Measurements from ENCODE around the gene NHEJ1. TPM values are rescaled to one million over a fixed set of nuclear protein-coding genes. Genes with fewer than 3 reads are reported as not detected.

The NHEJ1 gene
- polyA plus RNA-seq, 3 donors = 12.6 to 20.9 (median 20.3) TPM

- H3K4me1 ChIP-seq (ENCODE audit: control insufficient read depth in 1 of 2, insufficient read depth in 2 of 2, low read length in 2 of 2) = peaks cover 34 to 36% of the 10 kb centered on the region in 2 donors
- no peaks in the 10 kb centered on the region for H4K20me1 ChIP-seq (ENCODE audit: insufficient read depth, low read length)
- no peak overlapping the region for H2AFZ ChIP-seq (ENCODE audit: insufficient read depth, low read depth, low read length, poor library complexity, severe bottlenecking)
- WGBS (ENCODE audit: insufficient coverage) = 93% methylated on average over 3 of the region's 4 CpGs
- no peak overlapping the region for H3K4me2 ChIP-seq (replicated peaks; ENCODE audit: extremely low read depth, low read length, poor library complexity, severe bottlenecking)
- H3K27me3 ChIP-seq (ENCODE audit: control insufficient read depth in 2 of 2, insufficient read depth in 2 of 2, low read length in 2 of 2) = no peaks in the 10 kb centered on the region
- Mint-ChIP-seq H3K4me1 (peaks cover 40% of the 10 kb centered on the region), H3K9me3 (no peaks in the 10 kb centered on the region), H3K4me3 (no peak overlapping the region), H3K27ac (no peak overlapping the region), H3K27me3 (ENCODE audit: low read depth in 3 of 3) (peaks cover 0 to 1% (median 0%) of the 10 kb centered on the region in 3 donors), H3K36me3 (peaks cover 16 to 23% of the 10 kb centered on the region in 2 donors)
- no peaks in the 10 kb centered on the region for H3K79me2 ChIP-seq (ENCODE audit: insufficient read depth, low read length)
- H3K4me3 ChIP-seq (replicated peaks in 1 of 3; ENCODE audit: low read depth in 2 of 3, low read length in 3 of 3) = no peak overlapping the region
- no peak overlapping the region for H3K9ac ChIP-seq (ENCODE audit: insufficient read depth, low read length, poor library complexity, severe bottlenecking)
- no peak overlapping the region for H3K27ac ChIP-seq (ENCODE audit: low read depth in 1 of 2, low read length in 2 of 2)
- H3K36me3 ChIP-seq (replicated peaks in 1 of 2; ENCODE audit: control insufficient read depth in 1 of 2, insufficient read depth in 2 of 2, low read length in 2 of 2) = peaks cover 0 to 13% of the 10 kb centered on the region in 2 donors
- intact Hi-C loops (cut with micrococcal nuclease) = no loop called here
- no peak for TF ChIP-seq CTCF (IDR thresholded peaks at IDR 0.05)
- H3K9me3 ChIP-seq (replicated peaks in 1 of 2; ENCODE audit: control insufficient read depth in 1 of 2, insufficient read depth in 1 of 2, low read length in 2 of 2) = no peaks in the 10 kb centered on the region
- no peak for DNase-seq
Observed at GRCh38 chr2:219089330-219089729, 71.3 kb downstream of the NHEJ1 start.

GRCh38 chr2:219087848-219088247 is 72.8 kb downstream of the NHEJ1 start:
- TF ChIP-seq CTCF (IDR thresholded peaks at IDR 0.05) = no peak
- Mint-ChIP-seq H3K36me3 (peaks cover 5 to 12% of the 10 kb centered on the region in 2 donors), H3K27ac (no peak overlapping the region), H3K4me1 (peaks cover 40% of the 10 kb centered on the region), H3K4me3 (no peak overlapping the region), H3K27me3 (ENCODE audit: low read depth in 3 of 3) (peaks cover 0 to 1% (median 0%) of the 10 kb centered on the region in 3 donors), H3K9me3 (no peaks in the 10 kb centered on the region)
- Histone ChIP-seq H2AFZ (ENCODE audit: insufficient read depth, low read depth, low read length, poor library complexity, severe bottlenecking) (no peak overlapping the region), H3K27ac (ENCODE audit: low read depth in 1 of 2, low read length in 2 of 2) (no peak overlapping the region), H3K4me1 (ENCODE audit: control insufficient read depth in 1 of 2, insufficient read depth in 2 of 2, low read length in 2 of 2) (peaks cover 35 to 38% of the 10 kb centered on the region in 2 donors), H3K9ac (ENCODE audit: insufficient read depth, low read length, poor library complexity, severe bottlenecking) (no peak overlapping the region), H3K9me3 (replicated peaks in 1 of 2; ENCODE audit: control insufficient read depth in 1 of 2, insufficient read depth in 1 of 2, low read length in 2 of 2) (no peaks in the 10 kb centered on the region), H4K20me1 (ENCODE audit: insufficient read depth, low read length) (no peaks in the 10 kb centered on the region), H3K27me3 (ENCODE audit: control insufficient read depth in 2 of 2, insufficient read depth in 2 of 2, low read length in 2 of 2) (no peaks in the 10 kb centered on the region), H3K4me3 (replicated peaks in 1 of 3; ENCODE audit: low read depth in 2 of 3, low read length in 3 of 3) (no peak overlapping the region), H3K4me2 (replicated peaks; ENCODE audit: extremely low read depth, low read length, poor library complexity, severe bottlenecking) (no peak overlapping the region), H3K79me2 (ENCODE audit: insufficient read depth, low read length) (no peaks in the 10 kb centered on the region), H3K36me3 (replicated peaks in 1 of 2; ENCODE audit: control insufficient read depth in 1 of 2, insufficient read depth in 2 of 2, low read length in 2 of 2) (peaks cover 0 to 1% of the 10 kb centered on the region in 2 donors)
- intact Hi-C loops (cut with micrococcal nuclease) = no loop called here
- DNase-seq = no peak
- no CpG with 5 or more reads among the region's 1 CpG for WGBS (ENCODE audit: insufficient coverage)
